ENCODE results near the gene FOXN4. TPM values are rescaled to one million over a fixed set of nuclear protein-coding genes. Genes with fewer than 3 reads are reported as not detected.

FOXN4 gene
- total and polyA plus RNA-seq, 2 donors (not counting 1 experiment from before 2014, with no cell fraction given): not detected

DNA sequence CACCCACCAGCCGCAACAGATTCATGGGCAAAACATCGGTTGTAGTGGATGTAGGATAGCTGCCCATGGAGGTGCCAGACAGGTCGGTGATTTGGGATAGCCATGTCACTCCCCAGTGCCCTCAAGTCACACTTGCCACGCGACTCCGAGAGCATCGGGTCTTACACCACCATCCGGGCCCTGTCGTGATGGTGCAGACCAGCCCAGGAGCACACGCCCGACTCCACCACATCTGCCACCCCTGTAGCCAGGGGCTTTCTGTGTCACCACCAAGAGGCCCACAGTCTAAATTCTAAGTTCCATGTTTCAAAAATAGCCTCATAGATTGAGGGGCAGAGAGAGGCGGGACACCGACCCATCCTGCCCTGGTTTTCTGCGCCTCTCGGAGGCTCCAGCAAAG, 18.0 kb downstream of the FOXN4 start:
- no peaks in the 10 kb centered on the region for H3K36me3 ChIP-seq (ENCODE audit: control insufficient read depth, insufficient read depth, low read length)
- no peak for DNase-seq (ENCODE audit: low read depth in 2 of 2)
- no peak overlapping the region for H3K27ac ChIP-seq (ENCODE audit: insufficient read depth, low read length)
- H3K4me3 ChIP-seq (replicated peaks in 1 of 4; ENCODE audit: control extremely low read depth in 1 of 4, insufficient read depth in 1 of 4, low read depth in 3 of 4, low read length in 4 of 4): no peak overlapping the region
- no peaks in the 10 kb centered on the region for H3K9me3 ChIP-seq (ENCODE audit: control insufficient read depth, insufficient read depth, low read depth, low read length)
- no peaks in the 10 kb centered on the region for H3K79me2 ChIP-seq (ENCODE audit: control insufficient read depth, insufficient read depth, low read length)
- no peaks in the 10 kb centered on the region for H4K20me1 ChIP-seq (ENCODE audit: control insufficient read depth, extremely low read depth, insufficient read depth, low read length)
- H3K27me3 ChIP-seq (ENCODE audit: control insufficient read depth, insufficient read depth, low read length): no peaks in the 10 kb centered on the region
- H2AFZ ChIP-seq (ENCODE audit: low read length): peak overlapping the region; percentile 62
- peak overlapping the region; percentile 44 for H3K4me2 ChIP-seq (ENCODE audit: extremely low read depth, insufficient read depth, low read length)
- no peaks in the 10 kb centered on the region for H3K4me1 ChIP-seq (ENCODE audit: control insufficient read depth, extremely low read depth, insufficient read depth, low read length)
- H3K9ac ChIP-seq (ENCODE audit: insufficient read depth, low read length): no peak overlapping the region
- TF ChIP-seq, protein P1, sequence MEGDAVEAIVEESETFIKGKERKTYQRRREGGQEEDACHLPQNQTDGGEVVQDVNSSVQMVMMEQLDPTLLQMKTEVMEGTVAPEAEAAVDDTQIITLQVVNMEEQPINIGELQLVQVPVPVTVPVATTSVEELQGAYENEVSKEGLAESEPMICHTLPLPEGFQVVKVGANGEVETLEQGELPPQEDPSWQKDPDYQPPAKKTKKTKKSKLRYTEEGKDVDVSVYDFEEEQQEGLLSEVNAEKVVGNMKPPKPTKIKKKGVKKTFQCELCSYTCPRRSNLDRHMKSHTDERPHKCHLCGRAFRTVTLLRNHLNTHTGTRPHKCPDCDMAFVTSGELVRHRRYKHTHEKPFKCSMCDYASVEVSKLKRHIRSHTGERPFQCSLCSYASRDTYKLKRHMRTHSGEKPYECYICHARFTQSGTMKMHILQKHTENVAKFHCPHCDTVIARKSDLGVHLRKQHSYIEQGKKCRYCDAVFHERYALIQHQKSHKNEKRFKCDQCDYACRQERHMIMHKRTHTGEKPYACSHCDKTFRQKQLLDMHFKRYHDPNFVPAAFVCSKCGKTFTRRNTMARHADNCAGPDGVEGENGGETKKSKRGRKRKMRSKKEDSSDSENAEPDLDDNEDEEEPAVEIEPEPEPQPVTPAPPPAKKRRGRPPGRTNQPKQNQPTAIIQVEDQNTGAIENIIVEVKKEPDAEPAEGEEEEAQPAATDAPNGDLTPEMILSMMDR (conservative IDR thresholded peaks at IDR 0.05 in 1 of 2, IDR thresholded peaks at IDR 0.05 in 1 of 2; ENCODE audit: low read depth in 1 of 2, low read length in 2 of 2): no peak
- TF ChIP-seq EZH2 (IDR thresholded peaks at IDR 0.05; ENCODE audit: low read length, missing control alignments): no peak

DNA sequence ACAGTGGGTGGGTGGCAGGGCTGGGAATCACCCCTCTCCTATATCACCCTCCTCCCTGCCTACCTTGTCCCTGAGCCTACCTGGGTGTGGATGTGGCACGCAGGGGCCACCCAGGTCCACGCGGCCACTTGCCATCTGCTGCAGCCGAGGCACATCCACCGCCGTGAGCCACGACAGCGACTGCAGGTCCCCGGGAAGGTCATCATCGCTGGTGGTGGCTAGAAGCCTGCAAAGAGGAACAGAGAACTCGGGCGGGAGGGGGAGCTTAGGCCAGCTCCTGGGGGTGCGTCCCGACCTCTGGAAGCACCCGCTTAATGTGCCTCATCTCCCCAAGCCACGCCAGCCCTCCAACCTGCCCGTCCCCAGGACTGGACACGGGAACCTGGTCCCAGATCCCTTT, 19.0 kb downstream of the FOXN4 start:
- Histone ChIP-seq H3K4me1 (ENCODE audit: control insufficient read depth, extremely low read depth, insufficient read depth, low read length) (no peaks in the 10 kb centered on the region), H3K27ac (ENCODE audit: insufficient read depth, low read length) (no peak overlapping the region), H3K36me3 (ENCODE audit: control insufficient read depth, insufficient read depth, low read length) (no peaks in the 10 kb centered on the region), H3K79me2 (ENCODE audit: control insufficient read depth, insufficient read depth, low read length) (no peaks in the 10 kb centered on the region), H3K27me3 (ENCODE audit: control insufficient read depth, insufficient read depth, low read length) (no peaks in the 10 kb centered on the region), H4K20me1 (ENCODE audit: control insufficient read depth, extremely low read depth, insufficient read depth, low read length) (no peaks in the 10 kb centered on the region), H3K9me3 (ENCODE audit: control insufficient read depth, insufficient read depth, low read depth, low read length) (no peaks in the 10 kb centered on the region), H2AFZ (ENCODE audit: low read length) (no peak overlapping the region), H3K4me3 (replicated peaks in 1 of 4; ENCODE audit: control extremely low read depth in 1 of 4, insufficient read depth in 1 of 4, low read depth in 3 of 4, low read length in 4 of 4) (no peak overlapping the region), H3K4me2 (ENCODE audit: extremely low read depth, insufficient read depth, low read length) (no peak overlapping the region), H3K9ac (ENCODE audit: insufficient read depth, low read length) (no peak overlapping the region)
- no peak for DNase-seq (ENCODE audit: low read depth in 2 of 2)
- TF ChIP-seq EZH2 (IDR thresholded peaks at IDR 0.05; ENCODE audit: low read length, missing control alignments): no peak
- TF ChIP-seq, protein P1 (conservative IDR thresholded peaks at IDR 0.05 in 1 of 2, IDR thresholded peaks at IDR 0.05 in 1 of 2; ENCODE audit: low read depth in 1 of 2, low read length in 2 of 2): no peak

DNA sequence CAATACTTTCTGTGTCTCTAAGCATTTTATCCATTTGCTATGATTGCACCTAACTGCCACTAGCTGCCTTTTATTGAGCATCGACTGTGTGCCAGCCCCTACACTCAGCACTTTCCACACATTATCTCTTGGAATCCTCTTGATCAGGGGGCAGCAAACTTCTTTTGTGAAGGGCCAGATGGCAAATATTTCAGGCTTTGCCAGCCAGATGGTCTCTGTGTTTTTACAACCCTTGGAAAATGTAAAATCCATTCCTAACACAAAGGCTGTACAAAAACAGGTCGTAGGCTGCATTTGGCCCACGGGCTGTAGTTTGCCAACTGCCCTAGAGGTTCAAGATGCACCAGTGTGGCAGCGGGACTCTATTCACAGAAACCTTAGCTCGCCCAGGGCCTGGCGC, 19.5 kb downstream of the FOXN4 start:
- TF ChIP-seq EZH2 (IDR thresholded peaks at IDR 0.05; ENCODE audit: low read length, missing control alignments): no peak
- TF ChIP-seq, protein P1 (conservative IDR thresholded peaks at IDR 0.05 in 1 of 2, IDR thresholded peaks at IDR 0.05 in 1 of 2; ENCODE audit: low read depth in 1 of 2, low read length in 2 of 2): no peak
- no peaks in the 10 kb centered on the region for H3K27me3 ChIP-seq (ENCODE audit: control insufficient read depth, insufficient read depth, low read length)
- no peaks in the 10 kb centered on the region for H3K9me3 ChIP-seq (ENCODE audit: control insufficient read depth, insufficient read depth, low read depth, low read length)
- no peak overlapping the region for H3K4me3 ChIP-seq (replicated peaks in 1 of 4; ENCODE audit: control extremely low read depth in 1 of 4, insufficient read depth in 1 of 4, low read depth in 3 of 4, low read length in 4 of 4)
- H3K4me2 ChIP-seq (ENCODE audit: extremely low read depth, insufficient read depth, low read length): no peak overlapping the region
- no peaks in the 10 kb centered on the region for H3K36me3 ChIP-seq (ENCODE audit: control insufficient read depth, insufficient read depth, low read length)
- H3K79me2 ChIP-seq (ENCODE audit: control insufficient read depth, insufficient read depth, low read length): no peaks in the 10 kb centered on the region
- H3K4me1 ChIP-seq (ENCODE audit: control insufficient read depth, extremely low read depth, insufficient read depth, low read length): no peaks in the 10 kb centered on the region
- H4K20me1 ChIP-seq (ENCODE audit: control insufficient read depth, extremely low read depth, insufficient read depth, low read length): no peaks in the 10 kb centered on the region
- H2AFZ ChIP-seq (ENCODE audit: low read length): no peak overlapping the region
- no peak overlapping the region for H3K27ac ChIP-seq (ENCODE audit: insufficient read depth, low read length)
- DNase-seq (ENCODE audit: low read depth in 2 of 2): no peak
- no peak overlapping the region for H3K9ac ChIP-seq (ENCODE audit: insufficient read depth, low read length)

Data from fibroblast of lung (primary cell).